ENCODE data around the gene INS.

INS gene

GRCh38 chr11:2123628-2123960 is 37.4 kb downstream of the INS start:
- Histone ChIP-seq H3K4me3 (ENCODE audit: insufficient read depth, low read depth, low read length) (no peak overlapping the region), H3K4me1 (ENCODE audit: control insufficient read depth, insufficient read depth, low read length) (peaks cover 13% of the 10 kb centered on the region), H3K27me3 (ENCODE audit: control insufficient read depth, insufficient read depth, low read length, poor library complexity, severe bottlenecking) (no peaks in the 10 kb centered on the region), H3K36me3 (ENCODE audit: control insufficient read depth, insufficient read depth, low read length) (no peaks in the 10 kb centered on the region), H3K9me3 (ENCODE audit: control insufficient read depth, low read length) (no peaks in the 10 kb centered on the region), H3K27ac (ENCODE audit: insufficient read depth, low read depth, low read length, poor library complexity, severe bottlenecking) (no peak overlapping the region)
- 91% methylated on average over 7 of the region's 7 CpGs for WGBS, 2 experiments

DNA sequence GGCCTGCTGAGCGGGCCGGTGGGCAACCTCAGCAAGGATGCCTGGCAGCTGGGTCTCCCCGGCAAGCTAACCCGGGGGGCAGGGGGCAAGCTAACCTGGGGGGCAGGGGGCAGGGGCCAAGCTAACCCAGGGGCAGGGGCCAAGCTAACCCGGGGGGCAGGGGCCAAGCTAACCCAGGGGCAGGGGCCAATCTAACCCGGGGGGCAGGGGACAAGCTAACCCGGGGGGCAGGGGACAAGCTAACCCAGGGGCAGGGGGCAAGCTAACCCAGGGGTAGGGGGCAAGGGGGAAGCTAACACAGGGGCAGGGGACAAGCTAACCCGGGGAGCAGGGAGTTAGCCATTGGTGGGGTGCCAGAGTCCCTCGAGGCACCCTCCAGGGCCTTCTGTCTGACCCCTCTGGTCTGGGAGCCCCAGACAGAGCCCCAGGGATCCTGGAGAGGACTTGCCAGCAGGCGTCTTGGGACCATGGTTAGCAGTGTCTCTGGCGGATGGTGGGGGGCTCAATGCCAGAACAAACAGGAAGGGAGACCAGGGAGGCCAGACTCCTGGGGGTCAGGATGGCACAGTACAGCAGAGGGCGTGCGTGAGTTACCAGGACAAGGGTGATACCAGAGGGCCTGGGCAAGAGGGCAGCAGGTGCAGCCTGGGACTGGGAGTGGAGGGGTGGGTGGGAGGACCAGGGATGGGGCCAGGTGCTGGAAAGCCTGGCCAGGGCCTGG is 37.9 kb downstream of the INS start:
- Histone ChIP-seq H3K36me3 (ENCODE audit: control insufficient read depth, insufficient read depth, low read length) (no peaks in the 10 kb centered on the region), H3K9me3 (ENCODE audit: control insufficient read depth, low read length) (no peaks in the 10 kb centered on the region), H3K4me3 (ENCODE audit: insufficient read depth, low read depth, low read length) (no peak overlapping the region), H3K27me3 (ENCODE audit: control insufficient read depth, insufficient read depth, low read length, poor library complexity, severe bottlenecking) (no peaks in the 10 kb centered on the region), H3K4me1 (ENCODE audit: control insufficient read depth, insufficient read depth, low read length) (peaks cover 13% of the 10 kb centered on the region), H3K27ac (ENCODE audit: insufficient read depth, low read depth, low read length, poor library complexity, severe bottlenecking) (no peak overlapping the region)
- WGBS, 2 experiments = 93% methylated on average over 13 of the region's 13 CpGs

DNA sequence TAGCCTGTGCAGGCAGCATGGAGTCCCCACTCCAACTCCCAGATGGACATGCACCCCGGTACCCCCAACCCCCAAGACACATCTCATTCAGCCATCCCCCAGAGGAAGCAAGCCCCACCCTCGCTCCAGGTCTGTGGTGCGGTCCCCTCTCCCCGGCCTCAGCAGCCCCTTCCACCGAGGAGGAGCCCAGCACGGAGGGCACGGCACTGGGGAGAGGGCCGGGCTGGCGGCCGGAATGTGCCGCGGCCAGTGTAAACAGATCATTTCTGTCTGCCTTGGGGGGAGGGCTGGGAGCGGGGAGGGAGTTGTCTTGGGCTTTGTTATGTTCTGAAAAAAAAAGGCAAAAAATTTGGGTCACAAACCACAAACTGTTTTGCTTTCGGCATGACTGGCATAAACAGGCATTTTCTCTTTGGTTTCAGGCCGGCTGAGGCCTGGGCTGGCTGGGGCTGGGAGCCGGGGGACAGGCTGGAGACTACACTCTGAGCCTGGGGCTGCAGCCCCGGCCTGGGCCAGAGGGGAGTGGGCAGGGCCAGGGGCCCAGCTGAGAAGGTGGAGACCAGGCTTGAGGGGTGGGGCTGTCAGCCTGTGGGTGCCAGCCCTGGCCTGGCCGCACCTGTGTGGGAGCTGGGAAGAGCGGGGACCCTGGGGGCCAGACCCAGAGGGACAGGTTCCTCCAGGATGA is 38.6 kb downstream of the INS start:
- WGBS, 2 experiments = 47 to 57% methylated on average over 19 of the region's 19 CpGs
- Histone ChIP-seq H3K36me3 (ENCODE audit: control insufficient read depth, insufficient read depth, low read length) (no peaks in the 10 kb centered on the region), H3K4me3 (ENCODE audit: insufficient read depth, low read depth, low read length) (no peak overlapping the region), H3K27ac (ENCODE audit: insufficient read depth, low read depth, low read length, poor library complexity, severe bottlenecking) (no peak overlapping the region), H3K9me3 (ENCODE audit: control insufficient read depth, low read length) (no peaks in the 10 kb centered on the region), H3K4me1 (ENCODE audit: control insufficient read depth, insufficient read depth, low read length) (peaks cover 13% of the 10 kb centered on the region), H3K27me3 (ENCODE audit: control insufficient read depth, insufficient read depth, low read length, poor library complexity, severe bottlenecking) (no peaks in the 10 kb centered on the region)

GRCh38 chr11:2121227-2122130 is 39.5 kb downstream of the INS start:
- Histone ChIP-seq H3K36me3 (ENCODE audit: control insufficient read depth, insufficient read depth, low read length) (no peaks in the 10 kb centered on the region), H3K27me3 (ENCODE audit: control insufficient read depth, insufficient read depth, low read length, poor library complexity, severe bottlenecking) (no peaks in the 10 kb centered on the region), H3K4me3 (ENCODE audit: insufficient read depth, low read depth, low read length) (no peak overlapping the region), H3K27ac (ENCODE audit: insufficient read depth, low read depth, low read length, poor library complexity, severe bottlenecking) (no peak overlapping the region), H3K4me1 (ENCODE audit: control insufficient read depth, insufficient read depth, low read length) (peaks cover 13% of the 10 kb centered on the region), H3K9me3 (ENCODE audit: control insufficient read depth, low read length) (no peaks in the 10 kb centered on the region)
- 91 to 93% methylated on average over 21 of the region's 21 CpGs for WGBS, 2 experiments

GRCh38 chr11:2120359-2121100 is 40.5 kb downstream of the INS start:
- no peak overlapping the region for H3K27ac ChIP-seq (ENCODE audit: insufficient read depth, low read depth, low read length, poor library complexity, severe bottlenecking)
- no peak overlapping the region for H3K4me3 ChIP-seq (ENCODE audit: insufficient read depth, low read depth, low read length)
- H3K27me3 ChIP-seq (ENCODE audit: control insufficient read depth, insufficient read depth, low read length, poor library complexity, severe bottlenecking) = no peaks in the 10 kb centered on the region
- WGBS, 2 experiments = 70% methylated on average over 23 of the region's 23 CpGs
- no peaks in the 10 kb centered on the region for H3K9me3 ChIP-seq (ENCODE audit: control insufficient read depth, low read length)
- no peaks in the 10 kb centered on the region for H3K36me3 ChIP-seq (ENCODE audit: control insufficient read depth, insufficient read depth, low read length)
- peaks cover 13% of the 10 kb centered on the region for H3K4me1 ChIP-seq (ENCODE audit: control insufficient read depth, insufficient read depth, low read length)

- Histone ChIP-seq H3K27ac (ENCODE audit: insufficient read depth, low read depth, low read length, poor library complexity, severe bottlenecking) (no peak overlapping the region), H3K9me3 (ENCODE audit: control insufficient read depth, low read length) (no peaks in the 10 kb centered on the region), H3K36me3 (ENCODE audit: control insufficient read depth, insufficient read depth, low read length) (no peaks in the 10 kb centered on the region), H3K4me3 (ENCODE audit: insufficient read depth, low read depth, low read length) (no peak overlapping the region), H3K4me1 (ENCODE audit: control insufficient read depth, insufficient read depth, low read length) (peaks cover 13% of the 10 kb centered on the region), H3K27me3 (ENCODE audit: control insufficient read depth, insufficient read depth, low read length, poor library complexity, severe bottlenecking) (no peaks in the 10 kb centered on the region)
- 90 to 100% methylated on average over 1 to 4 of the region's 4 CpGs for WGBS, 2 experiments
These were observed 42.3 kb downstream of the INS start for GRCh38 chr11:2118677-2119076.

DNA sequence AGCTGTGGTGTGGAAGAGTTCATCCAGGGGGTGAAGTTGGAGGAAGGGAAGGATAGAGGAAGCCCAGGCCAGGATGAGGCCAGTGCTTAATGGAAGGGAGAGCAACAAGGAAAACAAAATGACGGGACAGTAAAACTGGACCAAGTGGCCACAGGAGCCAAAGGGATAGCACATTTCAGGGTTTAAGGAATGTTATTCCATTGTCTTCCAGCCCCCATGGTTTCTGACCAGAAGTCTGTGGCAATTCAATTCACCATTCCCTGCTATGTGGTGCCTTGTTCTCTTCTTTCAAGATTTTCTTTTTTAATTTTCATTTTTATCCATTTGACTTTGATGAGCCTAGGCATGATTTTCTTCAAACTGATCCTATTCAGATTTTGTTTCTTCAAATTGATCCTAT is 44.3 kb downstream of the INS start:
- Histone ChIP-seq H3K9me3 (ENCODE audit: control insufficient read depth, low read length) (no peaks in the 10 kb centered on the region), H3K36me3 (ENCODE audit: control insufficient read depth, insufficient read depth, low read length) (no peaks in the 10 kb centered on the region), H3K4me3 (ENCODE audit: insufficient read depth, low read depth, low read length) (no peak overlapping the region), H3K4me1 (ENCODE audit: control insufficient read depth, insufficient read depth, low read length) (peaks cover 3% of the 10 kb centered on the region), H3K27me3 (ENCODE audit: control insufficient read depth, insufficient read depth, low read length, poor library complexity, severe bottlenecking) (no peaks in the 10 kb centered on the region), H3K27ac (ENCODE audit: insufficient read depth, low read depth, low read length, poor library complexity, severe bottlenecking) (no peak overlapping the region)
- WGBS, 2 experiments = 91 to 95% methylated on average over 1 of the region's 1 CpG

DNA sequence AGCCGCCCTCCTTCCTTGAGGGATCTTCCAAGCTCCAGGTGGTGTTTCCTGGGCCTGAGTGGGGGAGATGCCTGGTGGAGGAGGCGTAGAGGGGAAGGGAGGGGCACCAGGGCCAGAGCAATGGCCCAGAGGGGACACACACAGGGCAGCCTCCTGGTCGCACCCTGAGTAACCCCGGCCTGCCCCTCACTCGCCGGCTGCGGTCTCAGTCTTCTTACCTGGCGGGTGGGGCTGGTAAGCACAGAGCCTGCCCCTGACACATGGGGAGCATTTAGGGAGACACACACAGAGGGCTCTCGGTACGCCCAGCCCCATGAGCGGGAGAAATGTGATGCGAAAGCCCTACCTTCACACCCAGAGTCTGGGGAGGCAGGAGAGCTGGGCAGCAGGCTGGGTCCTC is 45.7 kb downstream of the INS start:
- WGBS, 2 experiments = 95 to 96% methylated on average over 12 of the region's 12 CpGs
- H3K9me3 ChIP-seq (ENCODE audit: control insufficient read depth, low read length) = no peaks in the 10 kb centered on the region
- H3K27me3 ChIP-seq (ENCODE audit: control insufficient read depth, insufficient read depth, low read length, poor library complexity, severe bottlenecking) = no peaks in the 10 kb centered on the region
- no peaks in the 10 kb centered on the region for H3K36me3 ChIP-seq (ENCODE audit: control insufficient read depth, insufficient read depth, low read length)
- H3K27ac ChIP-seq (ENCODE audit: insufficient read depth, low read depth, low read length, poor library complexity, severe bottlenecking) = no peak overlapping the region
- H3K4me3 ChIP-seq (ENCODE audit: insufficient read depth, low read depth, low read length) = no peak overlapping the region
- no peaks in the 10 kb centered on the region for H3K4me1 ChIP-seq (ENCODE audit: control insufficient read depth, insufficient read depth, low read length)

DNA sequence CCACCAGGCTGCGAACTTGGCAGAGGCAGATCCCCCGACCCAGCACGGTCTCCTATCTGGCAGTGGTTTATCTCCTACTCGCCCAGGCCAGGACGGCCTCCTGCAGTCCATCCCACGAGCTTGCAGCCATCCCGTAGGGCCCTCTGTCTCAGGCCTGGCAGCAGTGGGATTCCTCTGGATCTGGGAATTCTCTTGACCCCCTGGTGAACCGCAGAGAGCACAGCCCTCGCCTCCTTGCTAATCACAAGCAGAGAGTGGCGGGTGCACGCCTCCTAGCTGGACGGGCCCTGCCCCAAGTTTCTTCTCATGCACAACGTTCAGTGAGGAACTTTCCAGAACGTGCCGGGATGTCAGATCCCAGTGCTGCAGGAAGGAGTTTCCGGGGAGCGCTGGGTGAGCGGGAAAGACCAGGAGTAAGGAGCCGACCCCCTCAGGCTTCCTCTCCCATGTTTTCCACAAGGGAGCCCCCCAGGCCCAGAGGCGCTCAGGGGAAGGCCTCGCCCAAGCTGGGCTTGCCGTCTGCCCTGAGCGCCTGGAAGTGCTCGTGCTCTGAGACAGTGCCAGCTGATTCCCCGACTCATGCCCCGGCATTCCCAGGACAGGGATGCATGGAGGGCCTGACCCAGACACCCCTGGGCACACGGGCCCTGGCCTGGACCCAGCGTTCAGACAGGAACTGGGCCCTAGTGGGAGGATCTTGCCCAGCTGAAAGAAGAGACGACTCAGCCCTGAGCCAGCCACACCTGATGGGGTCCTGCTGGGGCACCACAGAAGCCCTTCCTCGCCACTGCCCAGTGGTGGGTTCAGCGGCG is 46.4 kb downstream of the INS start:
- no peak overlapping the region for H3K4me3 ChIP-seq (ENCODE audit: insufficient read depth, low read depth, low read length)
- H3K27me3 ChIP-seq (ENCODE audit: control insufficient read depth, insufficient read depth, low read length, poor library complexity, severe bottlenecking) = no peaks in the 10 kb centered on the region
- WGBS, 2 experiments = 91 to 92% methylated on average over 32 of the region's 32 CpGs
- no peaks in the 10 kb centered on the region for H3K4me1 ChIP-seq (ENCODE audit: control insufficient read depth, insufficient read depth, low read length)
- H3K36me3 ChIP-seq (ENCODE audit: control insufficient read depth, insufficient read depth, low read length) = no peaks in the 10 kb centered on the region
- no peaks in the 10 kb centered on the region for H3K9me3 ChIP-seq (ENCODE audit: control insufficient read depth, low read length)
- H3K27ac ChIP-seq (ENCODE audit: insufficient read depth, low read depth, low read length, poor library complexity, severe bottlenecking) = no peak overlapping the region
